DOHH2 (cell line): ENCODE results near the gene SLC6A8.

Experiments
- H3F3A ChIP-seq: fragments of 200-600 bp; sonication (generic), shearing (Covaris generic); 2 replicates; pipeline ENCODE4 v1.6.0; 2016; ENCODE audit warnings: antibody characterized with exemption, mild to moderate bottlenecking; ENCODE audit not compliant: control insufficient read depth, insufficient read depth
- H3K27ac ChIP-seq: fragments of 200-600 bp; sonication (generic); 2 replicates; pipeline ENCODE4 v1.5.1; 2014; ENCODE audit warnings: low read depth, mild to moderate bottlenecking, low read length, moderate library complexity
- H3K27me3 ChIP-seq: fragments of 200-600 bp; sonication (generic); 2 replicates; pipeline ENCODE4 v1.6.1; 2014; ENCODE audit warnings: mild to moderate bottlenecking, low read length, mixed read lengths; ENCODE audit not compliant: control insufficient read depth
- H3K36me3 ChIP-seq: fragments of 200-600 bp; sonication (generic); 2 replicates; pipeline ENCODE4 v1.6.1; 2014; ENCODE audit warnings: mild to moderate bottlenecking, low read length, moderate library complexity, mixed read lengths; ENCODE audit not compliant: control insufficient read depth
- H3K4me1 ChIP-seq: fragments of 200-600 bp; sonication (generic); 2 replicates; pipeline ENCODE4 v1.6.1; 2014; ENCODE audit warnings: mild to moderate bottlenecking, low read length, mixed read lengths; ENCODE audit not compliant: control insufficient read depth
- H3K4me2 ChIP-seq: fragments of 200-600 bp; sonication (generic); 2 replicates; pipeline ENCODE4 v1.6.0; 2014; ENCODE audit warnings: mild to moderate bottlenecking, low read length, moderate library complexity
- H3K4me3 ChIP-seq: fragments of 200-600 bp; sonication (generic); 2 replicates; pipeline ENCODE4 v1.5.1; 2014; ENCODE audit warnings: mild to moderate bottlenecking, low read length, mixed read lengths
- H3K79me2 ChIP-seq: fragments of 200-600 bp; sonication (generic); 2 replicates; pipeline ENCODE4 v1.6.1; 2014; ENCODE audit warnings: mild to moderate bottlenecking, low read length, mixed read lengths; ENCODE audit not compliant: control insufficient read depth
- H3K9me2 ChIP-seq: fragments of 200-600 bp; sonication (generic); replicated peaks from 2 replicates; pipeline ENCODE4 v1.6.1; 2014; ENCODE audit warnings: mild to moderate bottlenecking, low read length, mixed read lengths; ENCODE audit not compliant: control insufficient read depth
- H3K9me3 ChIP-seq: fragments of 200-600 bp; sonication (generic); 2 replicates; pipeline ENCODE4 v1.6.1; 2014; ENCODE audit warnings: antibody characterized with exemption, low read length, mixed read lengths; ENCODE audit not compliant: control insufficient read depth, insufficient read depth
- H4K20me1 ChIP-seq: fragments of 200-600 bp; sonication (generic); 2 replicates; pipeline ENCODE4 v1.6.0; 2014; ENCODE audit warnings: low read depth, mild to moderate bottlenecking, antibody characterized with exemption, low read length, moderate library complexity; ENCODE audit not compliant: control insufficient read depth, insufficient read depth
- EZH2phosphoT487 ChIP-seq: fragments of 200-600 bp; sonication (generic); IDR thresholded peaks from 2 replicates; pipeline ENCODE4 v1.6.1; 2017; ENCODE audit warnings: borderline replicate concordance, mild to moderate bottlenecking, antibody characterized with exemption, low read length, moderate library complexity, mixed read lengths
- TF ChIP-seq, protein P1 (sequence below): fragments of 200-600 bp; sonication (generic); IDR thresholded peaks from one replicate; pipeline ENCODE4 v1.5.1; 2014; ENCODE audit warnings: antibody characterized with exemption, mild to moderate bottlenecking, low read depth, low read length; ENCODE audit not compliant: poor library complexity, severe bottlenecking

Gene SLC6A8

DNA sequence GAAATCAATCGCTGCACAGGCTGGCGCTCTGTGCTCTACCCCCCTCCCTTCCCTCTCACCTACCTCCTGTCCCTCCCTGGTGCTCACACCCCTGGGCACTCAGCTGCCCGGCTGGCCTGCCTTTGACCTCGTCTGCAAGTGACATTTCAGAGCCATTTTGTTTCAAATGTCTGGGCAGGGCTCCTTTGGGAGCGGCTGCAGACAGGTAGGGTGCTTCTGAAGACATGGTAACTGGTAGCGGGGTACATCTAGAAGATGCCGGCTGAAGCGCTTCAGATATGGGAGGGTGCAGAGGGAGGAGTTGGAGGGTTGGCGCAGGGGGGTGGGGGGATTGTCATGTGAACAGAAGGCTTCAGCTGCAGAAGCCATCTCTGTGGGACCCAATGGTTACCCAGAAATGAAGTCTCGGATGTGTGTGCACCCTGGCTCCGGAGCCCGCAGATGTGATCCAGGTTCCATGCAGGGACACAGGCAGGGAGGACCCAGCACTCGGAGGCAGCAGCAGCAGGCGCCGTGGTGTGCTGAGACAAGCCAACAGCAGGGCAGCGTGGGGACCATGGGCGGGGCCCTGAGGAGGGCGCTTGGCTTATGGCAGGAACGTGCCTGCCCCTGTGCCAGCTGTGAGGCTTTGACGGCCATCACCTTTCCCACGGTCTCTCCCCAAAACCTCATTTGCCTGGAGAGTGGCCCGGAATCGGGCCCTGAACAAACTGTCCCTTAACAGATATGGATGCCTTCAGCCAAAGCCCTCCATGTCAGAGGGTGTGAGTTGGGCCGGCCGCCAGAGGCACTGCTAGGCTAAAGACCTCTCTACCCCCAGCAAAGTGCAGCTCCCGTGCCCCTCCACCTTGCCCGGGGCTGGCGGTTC, 48.3 kb upstream of the SLC6A8 start:
- Histone ChIP-seq H3K4me3 (no peak overlapping the region), H3K4me2 (no peak overlapping the region)
- no peak for TF ChIP-seq EZH2phosphoT487
- TF ChIP-seq, protein P1, sequence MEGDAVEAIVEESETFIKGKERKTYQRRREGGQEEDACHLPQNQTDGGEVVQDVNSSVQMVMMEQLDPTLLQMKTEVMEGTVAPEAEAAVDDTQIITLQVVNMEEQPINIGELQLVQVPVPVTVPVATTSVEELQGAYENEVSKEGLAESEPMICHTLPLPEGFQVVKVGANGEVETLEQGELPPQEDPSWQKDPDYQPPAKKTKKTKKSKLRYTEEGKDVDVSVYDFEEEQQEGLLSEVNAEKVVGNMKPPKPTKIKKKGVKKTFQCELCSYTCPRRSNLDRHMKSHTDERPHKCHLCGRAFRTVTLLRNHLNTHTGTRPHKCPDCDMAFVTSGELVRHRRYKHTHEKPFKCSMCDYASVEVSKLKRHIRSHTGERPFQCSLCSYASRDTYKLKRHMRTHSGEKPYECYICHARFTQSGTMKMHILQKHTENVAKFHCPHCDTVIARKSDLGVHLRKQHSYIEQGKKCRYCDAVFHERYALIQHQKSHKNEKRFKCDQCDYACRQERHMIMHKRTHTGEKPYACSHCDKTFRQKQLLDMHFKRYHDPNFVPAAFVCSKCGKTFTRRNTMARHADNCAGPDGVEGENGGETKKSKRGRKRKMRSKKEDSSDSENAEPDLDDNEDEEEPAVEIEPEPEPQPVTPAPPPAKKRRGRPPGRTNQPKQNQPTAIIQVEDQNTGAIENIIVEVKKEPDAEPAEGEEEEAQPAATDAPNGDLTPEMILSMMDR: no peak

DNA sequence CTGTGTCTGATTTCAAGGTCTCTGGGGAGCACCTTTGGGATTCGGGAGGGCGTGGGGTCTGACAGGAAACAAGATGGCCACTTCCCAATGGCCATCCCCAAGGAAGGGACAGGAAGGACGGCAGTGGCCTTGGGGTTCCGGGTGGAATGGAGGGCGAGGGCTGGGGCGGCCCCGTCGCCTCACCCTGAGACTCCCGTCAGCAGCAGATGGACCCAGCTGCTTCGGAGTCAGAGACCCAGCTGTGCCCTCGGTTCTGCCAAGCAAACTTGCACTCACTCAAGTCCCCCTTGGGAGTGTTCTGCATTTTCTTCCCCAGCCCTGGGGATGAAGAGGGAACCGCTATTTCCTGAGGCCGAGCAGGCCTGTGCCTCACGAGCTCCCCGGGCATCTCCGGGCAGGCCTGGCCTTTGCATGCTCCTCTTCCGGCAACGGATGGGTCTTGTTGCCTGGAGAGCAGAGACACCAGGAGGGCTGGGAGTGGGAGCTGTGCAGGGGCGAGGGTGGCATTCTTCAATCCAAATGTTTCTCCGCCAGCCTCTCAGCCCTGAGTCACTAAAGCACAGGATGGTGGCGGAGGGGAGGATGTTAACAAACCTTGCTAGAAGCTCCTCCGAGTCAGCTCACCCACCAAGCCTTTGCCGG, 47.6 kb upstream of the SLC6A8 start:
- H3K9me3 ChIP-seq: no peaks in the 10 kb centered on the region
- H4K20me1 ChIP-seq: no peaks in the 10 kb centered on the region
- H3K36me3 ChIP-seq: no peaks in the 10 kb centered on the region
- H3K79me2 ChIP-seq: no peaks in the 10 kb centered on the region
- H3K4me2 ChIP-seq: no peak overlapping the region
- no peaks in the 10 kb centered on the region for H3F3A ChIP-seq
- no peak overlapping the region for H3K27ac ChIP-seq
- 0 out of 2 replicates have a peak, but pooled peaks cover 2% of the 10 kb centered on the region for H3K4me1 ChIP-seq
- peaks cover 20% of the 10 kb centered on the region for H3K27me3 ChIP-seq
- TF ChIP-seq, protein P1: no peak
- TF ChIP-seq EZH2phosphoT487: no peak
- H3K4me3 ChIP-seq: no peak overlapping the region
- H3K9me2 ChIP-seq: no peaks in the 10 kb centered on the region

More for the DNA sequence above, 48.3 kb upstream of the SLC6A8 start:
- Histone ChIP-seq H4K20me1 (no peaks in the 10 kb centered on the region), H3K9me2 (no peaks in the 10 kb centered on the region), H3K4me1 (0 out of 2 replicates have a peak, but pooled peaks cover 2% of the 10 kb centered on the region), H3K79me2 (no peaks in the 10 kb centered on the region), H3K27me3 (peaks cover 14% of the 10 kb centered on the region), H3K27ac (no peak overlapping the region), H3K9me3 (no peaks in the 10 kb centered on the region), H3K36me3 (no peaks in the 10 kb centered on the region), H3F3A (no peaks in the 10 kb centered on the region)

DNA sequence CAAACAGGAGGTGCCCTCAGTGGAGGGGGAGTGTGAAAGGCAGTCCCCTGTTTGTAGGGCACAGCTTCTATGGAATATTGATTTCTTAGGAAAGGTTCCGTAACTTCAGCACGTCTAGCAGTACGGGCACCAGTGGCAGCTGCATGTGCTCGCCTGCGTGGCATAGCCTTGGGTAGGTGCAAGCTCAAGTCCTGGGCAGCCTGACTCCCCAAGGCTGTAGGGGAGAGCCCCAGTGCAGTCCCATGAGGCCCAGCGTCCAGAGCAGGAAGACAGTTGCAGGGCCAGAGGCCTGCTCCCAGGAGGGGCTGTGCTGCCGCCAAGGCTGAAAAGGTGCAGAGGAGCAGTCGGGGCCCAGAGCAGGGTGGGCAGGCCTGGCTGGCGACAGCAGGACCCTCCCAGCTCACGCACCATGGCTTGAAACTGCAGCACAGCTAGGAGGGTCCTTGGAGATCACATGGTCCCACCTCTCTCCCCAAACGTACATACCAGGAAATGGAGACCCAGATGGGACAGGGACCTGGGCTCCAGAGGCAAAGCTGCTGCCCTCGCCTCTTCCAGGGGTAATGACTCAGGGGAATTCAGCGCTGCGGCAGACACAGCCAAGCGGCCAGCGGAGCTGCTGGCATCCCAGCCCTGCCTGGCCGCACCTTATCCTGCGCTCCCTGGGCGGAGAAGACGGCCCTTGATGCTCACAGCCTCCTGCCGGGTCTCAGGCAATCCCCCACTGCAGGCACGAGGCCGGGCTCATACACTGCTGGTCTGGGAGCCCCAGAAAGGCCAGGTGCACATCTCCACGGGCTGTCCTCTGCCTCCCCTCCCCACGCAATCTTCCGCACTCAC, 46.8 kb upstream of the SLC6A8 start:
- TF ChIP-seq, protein P1: no peak
- TF ChIP-seq EZH2phosphoT487: no peak
- Histone ChIP-seq H3K9me3 (no peaks in the 10 kb centered on the region), H3K36me3 (no peaks in the 10 kb centered on the region), H3K4me1 (0 out of 2 replicates have a peak, but pooled peaks cover 2% of the 10 kb centered on the region), H3K4me2 (no peak overlapping the region), H3K27ac (no peak overlapping the region), H3K4me3 (no peak overlapping the region), H3K27me3 (peaks cover 21% of the 10 kb centered on the region), H3K79me2 (no peaks in the 10 kb centered on the region), H3K9me2 (no peaks in the 10 kb centered on the region), H4K20me1 (no peaks in the 10 kb centered on the region), H3F3A (no peaks in the 10 kb centered on the region)
